Trophoblast cell (in vitro differentiated cells and primary cell): Measurements from ENCODE around the gene ITGA11.

ENCODE experiments used
- DNase-seq, 2 donors: peaks; one replicate each; pipeline ENCODE4 v3.0.0-alpha.2; 2016
- H2AFZ ChIP-seq: 2 replicates; pipeline ENCODE4 v1.6.1; 2013; ENCODE audit warnings: low read length, moderate library complexity, mild to moderate bottlenecking; ENCODE audit not compliant: insufficient read depth, poor library complexity
- H2AK5ac ChIP-seq: 2 replicates; pipeline ENCODE4 v1.6.1; 2013; ENCODE audit warnings: mild to moderate bottlenecking, low read length
- H2BK120ac ChIP-seq: 2 replicates; pipeline ENCODE4 v1.6.1; 2013; ENCODE audit warnings: low read length, mild to moderate bottlenecking, moderate library complexity; ENCODE audit not compliant: insufficient read depth, poor library complexity
- H2BK12ac ChIP-seq: 2 replicates; pipeline ENCODE4 v1.6.1; 2013; ENCODE audit warnings: mild to moderate bottlenecking, low read length, moderate library complexity
- H2BK5ac ChIP-seq: 2 replicates; pipeline ENCODE4 v1.6.1; 2013; ENCODE audit warnings: low read length, low read depth, moderate library complexity, mild to moderate bottlenecking; ENCODE audit not compliant: poor library complexity
- H3K14ac ChIP-seq: 2 replicates; pipeline ENCODE4 v1.6.1; 2013; ENCODE audit warnings: mild to moderate bottlenecking, low read length
- H3K18ac ChIP-seq: 2 replicates; pipeline ENCODE4 v1.6.1; 2013; ENCODE audit warnings: mild to moderate bottlenecking, low read length
- H3K23ac ChIP-seq: 2 replicates; pipeline ENCODE4 v1.6.1; 2013; ENCODE audit warnings: low read length
- H3K27ac ChIP-seq: 2 replicates; pipeline ENCODE4 v1.5.1; 2013; ENCODE audit warnings: low read depth, mild to moderate bottlenecking, inconsistent platforms, low read length, moderate library complexity
- H3K27me3 ChIP-seq: 2 replicates; pipeline ENCODE4 v1.6.1; 2013; ENCODE audit warnings: inconsistent platforms, mild to moderate bottlenecking, low read length, moderate library complexity; ENCODE audit not compliant: insufficient read depth
- H3K36me3 ChIP-seq, 2 experiments: 1 replicate in 1 of 2; 2 replicates in 1 of 2; pipeline ENCODE4 v1.6.1; 2013; ENCODE audit warnings: low read length in 2 of 2, mild to moderate bottlenecking in 2 of 2, moderate library complexity in 1 of 2; ENCODE audit not compliant: insufficient read depth in 2 of 2, control insufficient read depth in 1 of 2
- H3K4ac ChIP-seq: 2 replicates; pipeline ENCODE4 v1.6.1; 2013; ENCODE audit warnings: low read depth, mild to moderate bottlenecking, low read length, moderate library complexity
- H3K4me1 ChIP-seq, 2 experiments: 1 replicate in 1 of 2; 2 replicates in 1 of 2; pipeline ENCODE4 v1.6.1; 2013; ENCODE audit warnings: low read length in 2 of 2, mild to moderate bottlenecking in 2 of 2, moderate library complexity in 1 of 2; ENCODE audit not compliant: insufficient read depth in 2 of 2, control insufficient read depth in 1 of 2
- H3K4me2 ChIP-seq: 2 replicates; pipeline ENCODE4 v1.6.1; 2013; ENCODE audit warnings: inconsistent platforms, mild to moderate bottlenecking, low read length, moderate library complexity
- H3K4me3 ChIP-seq: 2 replicates; pipeline ENCODE4 v1.5.1; 2013; ENCODE audit warnings: mild to moderate bottlenecking, low read depth, low read length, inconsistent platforms
- H3K79me1 ChIP-seq: one replicate; pipeline ENCODE4 v1.6.1; 2013; ENCODE audit warnings: low read length
- H3K79me2 ChIP-seq: 2 replicates; pipeline ENCODE4 v1.6.1; 2013; ENCODE audit warnings: low read length, mild to moderate bottlenecking; ENCODE audit not compliant: control insufficient read depth, insufficient read depth, poor library complexity
- H3K9ac ChIP-seq: 2 replicates; pipeline ENCODE4 v1.6.1; 2013; ENCODE audit warnings: mild to moderate bottlenecking, low read length
- H3K9me3 ChIP-seq: 2 replicates; pipeline ENCODE4 v1.6.1; 2013; ENCODE audit warnings: low read depth, mild to moderate bottlenecking, control low read depth, inconsistent platforms, low read length; ENCODE audit not compliant: insufficient read depth
- H4K12ac ChIP-seq: 2 replicates; pipeline ENCODE4 v1.6.1; 2013; ENCODE audit warnings: low read depth, mild to moderate bottlenecking, low read length, moderate library complexity
- H4K8ac ChIP-seq: 2 replicates; pipeline ENCODE4 v1.6.1; 2013; ENCODE audit warnings: low read depth, mild to moderate bottlenecking, low read length, moderate library complexity
- H4K91ac ChIP-seq: one replicate; pipeline ENCODE4 v1.6.1; 2013; ENCODE audit warnings: low read depth, mild to moderate bottlenecking, low read length, moderate library complexity
- WGBS: extraction: QIAGEN DNeasy Blood & Tissue Kit; methylation state at CpG from one replicate; pipeline ENCODE4 v1.1.7; 2013; ENCODE audit warnings: missing lambda C conversion rate; ENCODE audit not compliant: insufficient read length, insufficient coverage; ENCODE audit errors: extremely low coverage; 5-methylcytosine and 5-hydroxymethylcytosine counted together

The ITGA11 gene

GRCh38 chr15:68265674-68266073 is 166.3 kb downstream of the ITGA11 start:
- Histone ChIP-seq H3K18ac (no peak overlapping the region), H3K79me2 (no peaks in the 10 kb centered on the region)
- no peak for DNase-seq

GRCh38 chr15:68265081-68265480 is 166.9 kb downstream of the ITGA11 start:
- H3K4me1 ChIP-seq, result no peaks in the 10 kb centered on the region
- H3K9ac ChIP-seq, result no peak overlapping the region
- H2AFZ ChIP-seq, result no peak overlapping the region
- H3K18ac ChIP-seq, result no peak overlapping the region
- WGBS, result no CpG with 5 or more reads among the region's 4 CpGs
- H3K27ac ChIP-seq, result no peak overlapping the region
- H4K91ac ChIP-seq, result no peak overlapping the region
- H3K14ac ChIP-seq, result no peak overlapping the region
- no peak overlapping the region for H2BK120ac ChIP-seq
- no peaks in the 10 kb centered on the region for H3K36me3 ChIP-seq
- no peak overlapping the region for H3K4me3 ChIP-seq
- H3K23ac ChIP-seq, result no peak overlapping the region
- no peaks in the 10 kb centered on the region for H3K79me1 ChIP-seq
- no peak overlapping the region for H2AK5ac ChIP-seq
- H3K4ac ChIP-seq, result no peak overlapping the region
- H2BK5ac ChIP-seq, result no peak overlapping the region
- H2BK12ac ChIP-seq, result no peak overlapping the region
- H4K12ac ChIP-seq, result no peak overlapping the region
- H3K79me2 ChIP-seq, result no peaks in the 10 kb centered on the region
- no peak overlapping the region for H3K4me2 ChIP-seq
- no peaks in the 10 kb centered on the region for H3K27me3 ChIP-seq
- H4K8ac ChIP-seq, result no peak overlapping the region
- no peaks in the 10 kb centered on the region for H3K9me3 ChIP-seq
- no peak for DNase-seq

More at GRCh38 chr15:68265674-68266073, 166.3 kb downstream of the ITGA11 start:
- Histone ChIP-seq H3K14ac (no peak overlapping the region), H2AK5ac (no peak overlapping the region), H3K4me1 (no peaks in the 10 kb centered on the region), H2AFZ (no peak overlapping the region), H3K9ac (no peak overlapping the region), H3K27ac (no peak overlapping the region), H3K4ac (no peak overlapping the region), H3K27me3 (no peaks in the 10 kb centered on the region), H3K9me3 (no peaks in the 10 kb centered on the region), H3K4me2 (no peak overlapping the region), H3K79me1 (no peaks in the 10 kb centered on the region), H3K36me3 (no peaks in the 10 kb centered on the region), H2BK5ac (no peak overlapping the region), H2BK12ac (no peak overlapping the region), H4K8ac (no peak overlapping the region), H3K4me3 (no peak overlapping the region), H4K12ac (no peak overlapping the region), H2BK120ac (no peak overlapping the region), H4K91ac (no peak overlapping the region), H3K23ac (no peak overlapping the region)
- whole genome bisulfite sequencing, result no CpG with 5 or more reads among the region's 3 CpGs

GRCh38 chr15:68264282-68264681 is 167.7 kb downstream of the ITGA11 start:
- no peak overlapping the region for H3K14ac ChIP-seq
- no peak overlapping the region for H3K23ac ChIP-seq
- H2BK5ac ChIP-seq, result no peak overlapping the region
- no peak overlapping the region for H3K27ac ChIP-seq
- H2AK5ac ChIP-seq, result no peak overlapping the region
- H4K91ac ChIP-seq, result no peak overlapping the region
- no peak for DNase-seq
- H4K12ac ChIP-seq, result no peak overlapping the region
- no peak overlapping the region for H3K4me2 ChIP-seq
- H3K27me3 ChIP-seq, result no peaks in the 10 kb centered on the region
- no peaks in the 10 kb centered on the region for H3K4me1 ChIP-seq
- H3K4me3 ChIP-seq, result no peak overlapping the region
- no peak overlapping the region for H2AFZ ChIP-seq
- no peak overlapping the region for H3K9ac ChIP-seq
- H3K4ac ChIP-seq, result no peak overlapping the region
- no peaks in the 10 kb centered on the region for H3K79me2 ChIP-seq
- H3K18ac ChIP-seq, result no peak overlapping the region
- no CpG with 5 or more reads among the region's 2 CpGs for WGBS
- no peak overlapping the region for H2BK120ac ChIP-seq
- H3K36me3 ChIP-seq, result no peaks in the 10 kb centered on the region
- H2BK12ac ChIP-seq, result no peak overlapping the region
- no peaks in the 10 kb centered on the region for H3K79me1 ChIP-seq
- no peak overlapping the region for H4K8ac ChIP-seq
- H3K9me3 ChIP-seq, result no peaks in the 10 kb centered on the region

GRCh38 chr15:68262514-68263356 is 169.2 kb downstream of the ITGA11 start:
- no CpG with 5 or more reads among the region's 5 CpGs for WGBS
- no peaks in the 10 kb centered on the region for H3K79me1 ChIP-seq

More at GRCh38 chr15:68262514-68263356, 169.2 kb downstream of the ITGA11 start:
- Histone ChIP-seq H3K9ac (no peak overlapping the region), H3K27me3 (no peaks in the 10 kb centered on the region), H3K36me3 (no peaks in the 10 kb centered on the region), H3K27ac (no peak overlapping the region), H2AK5ac (no peak overlapping the region), H3K9me3 (no peaks in the 10 kb centered on the region), H3K14ac (no peak overlapping the region), H4K91ac (no peak overlapping the region), H3K4me3 (no peak overlapping the region), H3K79me2 (no peaks in the 10 kb centered on the region), H3K23ac (no peak overlapping the region), H2AFZ (no peak overlapping the region), H3K4me2 (no peak overlapping the region), H3K4me1 (no peaks in the 10 kb centered on the region), H4K12ac (no peak overlapping the region), H2BK5ac (no peak overlapping the region), H3K18ac (no peak overlapping the region), H2BK12ac (no peak overlapping the region), H3K4ac (no peak overlapping the region), H4K8ac (no peak overlapping the region), H2BK120ac (no peak overlapping the region)
- no peak for DNase-seq
